ENCODE data around the gene FOXP2.

The FOXP2 gene

DNA sequence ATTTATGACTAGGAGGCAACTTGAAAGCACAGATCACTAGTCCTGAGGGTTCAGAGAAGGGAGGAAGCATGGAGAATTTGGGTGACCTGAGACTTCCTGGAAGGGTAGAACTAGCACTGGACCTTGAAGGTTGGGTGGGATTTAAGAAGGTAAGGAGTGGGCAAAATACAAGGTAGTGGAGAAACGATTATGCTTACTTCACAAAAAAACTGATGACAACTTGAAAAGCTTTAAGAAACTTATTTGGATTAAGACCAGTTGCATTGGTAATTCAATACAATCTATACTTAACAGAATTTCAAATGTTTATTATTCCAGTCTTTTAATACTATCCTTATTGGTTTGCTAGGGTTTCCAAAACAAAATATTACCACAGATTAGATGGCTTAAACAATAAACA lies 308.7 kb downstream of the FOXP2 start:
- TF ChIP-seq, protein P1, sequence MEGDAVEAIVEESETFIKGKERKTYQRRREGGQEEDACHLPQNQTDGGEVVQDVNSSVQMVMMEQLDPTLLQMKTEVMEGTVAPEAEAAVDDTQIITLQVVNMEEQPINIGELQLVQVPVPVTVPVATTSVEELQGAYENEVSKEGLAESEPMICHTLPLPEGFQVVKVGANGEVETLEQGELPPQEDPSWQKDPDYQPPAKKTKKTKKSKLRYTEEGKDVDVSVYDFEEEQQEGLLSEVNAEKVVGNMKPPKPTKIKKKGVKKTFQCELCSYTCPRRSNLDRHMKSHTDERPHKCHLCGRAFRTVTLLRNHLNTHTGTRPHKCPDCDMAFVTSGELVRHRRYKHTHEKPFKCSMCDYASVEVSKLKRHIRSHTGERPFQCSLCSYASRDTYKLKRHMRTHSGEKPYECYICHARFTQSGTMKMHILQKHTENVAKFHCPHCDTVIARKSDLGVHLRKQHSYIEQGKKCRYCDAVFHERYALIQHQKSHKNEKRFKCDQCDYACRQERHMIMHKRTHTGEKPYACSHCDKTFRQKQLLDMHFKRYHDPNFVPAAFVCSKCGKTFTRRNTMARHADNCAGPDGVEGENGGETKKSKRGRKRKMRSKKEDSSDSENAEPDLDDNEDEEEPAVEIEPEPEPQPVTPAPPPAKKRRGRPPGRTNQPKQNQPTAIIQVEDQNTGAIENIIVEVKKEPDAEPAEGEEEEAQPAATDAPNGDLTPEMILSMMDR (conservative IDR thresholded peaks at IDR 0.05; ENCODE audit: low read depth, low read length), result no peak
- Histone ChIP-seq H3K27me3 (ENCODE audit: insufficient read depth, low read depth) (no peaks in the 10 kb centered on the region), H3K36me3 (ENCODE audit: insufficient read depth) (no peaks in the 10 kb centered on the region), H3K27ac (no peak overlapping the region), H3K9ac (no peak overlapping the region), H4K20me1 (ENCODE audit: insufficient read depth) (no peaks in the 10 kb centered on the region), H2AFZ (ENCODE audit: low read depth) (no peak overlapping the region), H3K79me2 (ENCODE audit: insufficient read depth, low read depth) (no peaks in the 10 kb centered on the region), H3K4me2 (no peak overlapping the region), H3K4me1 (ENCODE audit: low read depth, poor library complexity, severe bottlenecking) (no peaks in the 10 kb centered on the region), H3K4me3 (IDR thresholded peaks at IDR 0.05; ENCODE audit: insufficient read depth, low read depth, low read length) (no peak overlapping the region)

GRCh38 chr7:114740095-114740494 lies 325.5 kb downstream of the FOXP2 start:
- Histone ChIP-seq H3K27me3 (ENCODE audit: insufficient read depth, low read depth) (no peaks in the 10 kb centered on the region), H3K36me3 (ENCODE audit: insufficient read depth) (no peaks in the 10 kb centered on the region)
- TF ChIP-seq, protein P1 (conservative IDR thresholded peaks at IDR 0.05; ENCODE audit: low read depth, low read length), result no peak

DNA sequence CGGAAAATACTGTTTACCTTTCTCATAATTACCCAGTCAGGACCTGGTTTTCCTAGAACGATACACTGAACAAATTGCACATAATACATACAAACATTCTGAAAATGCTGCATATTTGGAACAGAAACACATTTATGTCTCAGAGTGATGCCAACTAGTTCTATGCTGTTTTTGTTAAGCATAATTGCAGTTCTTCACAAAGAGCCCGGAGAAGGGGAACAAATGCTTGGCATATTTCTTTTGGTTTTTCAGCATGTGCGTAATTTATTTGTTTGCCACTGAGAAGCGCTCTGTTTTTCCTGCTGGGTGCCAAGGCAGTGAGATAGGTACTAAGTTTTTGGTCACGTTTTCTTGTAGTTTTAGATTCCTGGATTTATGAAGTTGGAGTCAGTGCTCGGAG lies 326.3 kb downstream of the FOXP2 start:
- no peak overlapping the region for H2AFZ ChIP-seq (ENCODE audit: low read depth)
- H3K4me2 ChIP-seq, result no peak overlapping the region
- H3K27me3 ChIP-seq (ENCODE audit: insufficient read depth, low read depth), result no peaks in the 10 kb centered on the region
- TF ChIP-seq, protein P1 (conservative IDR thresholded peaks at IDR 0.05; ENCODE audit: low read depth, low read length), result no peak
- H4K20me1 ChIP-seq (ENCODE audit: insufficient read depth), result no peaks in the 10 kb centered on the region
- no peak overlapping the region for H3K9ac ChIP-seq
- no peak overlapping the region for H3K4me3 ChIP-seq (IDR thresholded peaks at IDR 0.05; ENCODE audit: insufficient read depth, low read depth, low read length)
- no peaks in the 10 kb centered on the region for H3K36me3 ChIP-seq (ENCODE audit: insufficient read depth)
- H3K79me2 ChIP-seq (ENCODE audit: insufficient read depth, low read depth), result no peaks in the 10 kb centered on the region
- H3K4me1 ChIP-seq (ENCODE audit: low read depth, poor library complexity, severe bottlenecking), result no peaks in the 10 kb centered on the region
- no peak overlapping the region for H3K27ac ChIP-seq

More at GRCh38 chr7:114740095-114740494, 325.5 kb downstream of the FOXP2 start:
- no peak overlapping the region for H3K4me3 ChIP-seq (IDR thresholded peaks at IDR 0.05; ENCODE audit: insufficient read depth, low read depth, low read length)
- no peak overlapping the region for H3K4me2 ChIP-seq
- no peak overlapping the region for H3K9ac ChIP-seq
- no peak overlapping the region for H2AFZ ChIP-seq (ENCODE audit: low read depth)
- H3K27ac ChIP-seq, result no peak overlapping the region
- H3K4me1 ChIP-seq (ENCODE audit: low read depth, poor library complexity, severe bottlenecking), result no peaks in the 10 kb centered on the region
- no peaks in the 10 kb centered on the region for H3K79me2 ChIP-seq (ENCODE audit: insufficient read depth, low read depth)
- H4K20me1 ChIP-seq (ENCODE audit: insufficient read depth), result no peaks in the 10 kb centered on the region

DNA sequence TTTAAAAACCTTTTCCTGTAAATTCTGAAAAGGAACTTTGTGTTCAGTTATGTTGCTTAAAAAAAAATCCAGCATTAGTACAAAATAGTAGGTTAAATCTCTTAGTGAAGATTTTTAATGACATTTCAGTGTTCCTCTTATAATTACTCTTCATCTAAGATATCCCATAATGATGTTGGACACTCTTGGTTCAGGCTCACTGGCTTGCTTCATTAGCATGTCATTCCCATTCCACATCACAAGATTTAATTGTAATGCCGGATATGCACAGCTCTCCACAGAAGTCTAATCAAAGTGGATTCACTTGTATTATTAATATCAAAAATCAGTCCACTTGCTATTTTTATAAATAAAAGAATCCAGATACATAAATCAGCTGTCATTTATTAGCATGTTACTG lies 327.3 kb downstream of the FOXP2 start:
- no peak overlapping the region for H3K4me2 ChIP-seq
- TF ChIP-seq, protein P1 (conservative IDR thresholded peaks at IDR 0.05; ENCODE audit: low read depth, low read length), result no peak
- no peak overlapping the region for H3K9ac ChIP-seq
- H4K20me1 ChIP-seq (ENCODE audit: insufficient read depth), result no peaks in the 10 kb centered on the region
- no peaks in the 10 kb centered on the region for H3K27me3 ChIP-seq (ENCODE audit: insufficient read depth, low read depth)
- H3K4me3 ChIP-seq (IDR thresholded peaks at IDR 0.05; ENCODE audit: insufficient read depth, low read depth, low read length), result no peak overlapping the region
- H3K36me3 ChIP-seq (ENCODE audit: insufficient read depth), result no peaks in the 10 kb centered on the region
- H3K27ac ChIP-seq, result no peak overlapping the region
- no peaks in the 10 kb centered on the region for H3K4me1 ChIP-seq (ENCODE audit: low read depth, poor library complexity, severe bottlenecking)
- no peaks in the 10 kb centered on the region for H3K79me2 ChIP-seq (ENCODE audit: insufficient read depth, low read depth)
- H2AFZ ChIP-seq (ENCODE audit: low read depth), result no peak overlapping the region
